GM06990 (cell line): ENCODE measurements around the gene PRR13.

Source experiments
- DNase-seq: peaks from one replicate; pipeline ENCODE4 v3.0.0-alpha.2; 2011; ENCODE audit not compliant: insufficient read length; ENCODE audit errors: extremely low read depth
- H3K27me3 ChIP-seq: replicated peaks from 2 replicates; pipeline ENCODE4 v1.6.0; 2011; ENCODE audit warnings: low read length; ENCODE audit not compliant: control insufficient read depth, insufficient read depth
- H3K36me3 ChIP-seq: 2 replicates; pipeline ENCODE4 v1.5.1; 2011; ENCODE audit warnings: low read length; ENCODE audit not compliant: control insufficient read depth, insufficient read depth
- H3K4me3 ChIP-seq: replicated peaks from 2 replicates; pipeline ENCODE4 v1.5.1; 2011; ENCODE audit warnings: low read depth, mild to moderate bottlenecking, control low read depth, low read length
- TF ChIP-seq, protein P1 (sequence below): IDR thresholded peaks from 2 replicates; pipeline ENCODE4 v1.5.1; 2011; ENCODE audit warnings: low read length, control low read depth, mild to moderate bottlenecking, inconsistent platforms; ENCODE audit not compliant: insufficient read depth, poor library complexity, severe bottlenecking

Gene PRR13

DNA sequence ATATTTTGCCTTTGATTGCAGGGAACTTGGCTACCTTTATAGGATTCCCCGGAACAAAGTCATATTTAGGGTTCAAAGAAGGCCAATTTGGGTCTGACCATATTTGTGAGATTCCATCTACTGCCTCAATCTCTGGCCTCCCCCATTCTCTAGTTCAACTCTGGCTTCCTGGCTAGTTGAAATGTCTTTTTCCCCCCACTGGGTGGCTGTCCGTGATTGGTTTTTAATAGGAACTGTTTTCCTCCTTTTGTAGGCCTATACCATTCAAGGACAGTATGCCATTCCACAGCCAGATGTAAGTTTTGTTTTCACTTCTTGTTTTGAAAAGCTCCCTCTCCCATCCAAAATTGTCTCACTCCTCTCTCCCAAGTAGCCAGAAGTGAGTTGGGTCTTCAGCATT, 24.1 kb downstream of the PRR13 start:
- Histone ChIP-seq H3K36me3 (peaks cover 60% of the 10 kb centered on the region), H3K4me3 (no peak overlapping the region), H3K27me3 (no peaks in the 10 kb centered on the region)
- no peak for DNase-seq
- TF ChIP-seq, protein P1, sequence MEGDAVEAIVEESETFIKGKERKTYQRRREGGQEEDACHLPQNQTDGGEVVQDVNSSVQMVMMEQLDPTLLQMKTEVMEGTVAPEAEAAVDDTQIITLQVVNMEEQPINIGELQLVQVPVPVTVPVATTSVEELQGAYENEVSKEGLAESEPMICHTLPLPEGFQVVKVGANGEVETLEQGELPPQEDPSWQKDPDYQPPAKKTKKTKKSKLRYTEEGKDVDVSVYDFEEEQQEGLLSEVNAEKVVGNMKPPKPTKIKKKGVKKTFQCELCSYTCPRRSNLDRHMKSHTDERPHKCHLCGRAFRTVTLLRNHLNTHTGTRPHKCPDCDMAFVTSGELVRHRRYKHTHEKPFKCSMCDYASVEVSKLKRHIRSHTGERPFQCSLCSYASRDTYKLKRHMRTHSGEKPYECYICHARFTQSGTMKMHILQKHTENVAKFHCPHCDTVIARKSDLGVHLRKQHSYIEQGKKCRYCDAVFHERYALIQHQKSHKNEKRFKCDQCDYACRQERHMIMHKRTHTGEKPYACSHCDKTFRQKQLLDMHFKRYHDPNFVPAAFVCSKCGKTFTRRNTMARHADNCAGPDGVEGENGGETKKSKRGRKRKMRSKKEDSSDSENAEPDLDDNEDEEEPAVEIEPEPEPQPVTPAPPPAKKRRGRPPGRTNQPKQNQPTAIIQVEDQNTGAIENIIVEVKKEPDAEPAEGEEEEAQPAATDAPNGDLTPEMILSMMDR: no peak

DNA sequence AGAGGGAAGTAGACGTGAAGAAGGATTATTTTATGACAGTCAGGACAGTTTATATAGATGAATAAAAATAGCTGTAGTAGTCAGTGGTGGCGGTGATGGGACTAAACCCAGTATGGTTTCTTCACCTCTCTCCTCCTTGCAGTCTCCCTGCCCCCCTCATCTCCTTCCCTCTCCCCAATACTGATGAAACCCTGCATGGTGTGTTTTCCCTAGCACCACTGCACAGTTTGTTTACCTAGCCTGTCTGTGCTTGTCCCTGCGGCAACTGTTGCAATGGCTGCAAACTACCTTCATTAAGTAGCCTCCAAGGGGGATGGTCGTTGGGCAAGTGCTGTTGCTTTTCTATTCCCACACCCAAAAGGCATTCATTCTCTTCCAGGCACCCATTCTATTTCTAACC, 25.1 kb downstream of the PRR13 start:
- TF ChIP-seq, protein P1: no peak
- no peak for DNase-seq
- Histone ChIP-seq H3K36me3 (peaks cover 56% of the 10 kb centered on the region), H3K27me3 (no peaks in the 10 kb centered on the region), H3K4me3 (no peak overlapping the region)

DNA sequence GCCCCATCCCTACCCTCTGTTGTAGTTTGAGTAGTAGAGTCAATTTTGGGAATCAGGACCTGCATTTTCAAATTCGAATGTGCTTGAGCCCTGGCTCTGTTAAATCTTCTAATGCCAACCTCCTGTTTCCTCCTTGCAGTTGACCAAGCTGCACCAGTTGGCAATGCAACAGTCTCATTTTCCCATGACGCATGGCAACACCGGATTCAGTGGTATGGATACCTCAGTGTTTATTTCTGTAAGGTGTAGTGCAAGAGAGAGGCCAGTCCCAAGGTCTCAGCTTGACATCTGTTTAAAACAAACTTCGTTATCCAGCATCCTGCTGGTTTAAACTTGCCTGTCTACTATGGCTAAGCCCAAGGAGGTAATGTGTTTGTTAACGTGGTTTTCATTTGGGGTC, 25.5 kb downstream of the PRR13 start:
- Histone ChIP-seq H3K27me3 (no peaks in the 10 kb centered on the region), H3K4me3 (no peak overlapping the region), H3K36me3 (peaks cover 59% of the 10 kb centered on the region)
- TF ChIP-seq, protein P1: no peak
- no peak for DNase-seq

DNA sequence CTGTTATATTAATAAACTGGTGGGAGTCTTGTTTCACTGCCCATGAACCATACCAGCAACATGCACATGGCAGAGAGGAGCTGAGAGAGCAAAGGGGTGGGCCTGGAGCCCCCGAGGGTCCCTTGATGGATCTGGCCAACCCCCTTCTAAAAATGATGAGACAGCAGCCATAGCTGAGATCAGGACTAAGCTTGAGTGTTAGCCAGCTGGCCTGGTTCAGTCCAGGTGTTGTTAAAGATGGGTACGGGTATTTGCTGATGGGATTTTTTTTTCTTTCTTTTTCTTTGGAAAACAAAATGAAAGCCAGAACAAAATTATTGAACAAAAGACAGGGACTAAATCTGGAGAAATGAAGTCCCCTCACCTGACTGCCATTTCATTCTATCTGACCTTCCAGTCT, 26.3 kb downstream of the PRR13 start:
- H3K27me3 ChIP-seq: no peaks in the 10 kb centered on the region
- no peak for DNase-seq
- H3K4me3 ChIP-seq: no peak overlapping the region
- peaks cover 56% of the 10 kb centered on the region for H3K36me3 ChIP-seq
- TF ChIP-seq, protein P1: no peak

DNA sequence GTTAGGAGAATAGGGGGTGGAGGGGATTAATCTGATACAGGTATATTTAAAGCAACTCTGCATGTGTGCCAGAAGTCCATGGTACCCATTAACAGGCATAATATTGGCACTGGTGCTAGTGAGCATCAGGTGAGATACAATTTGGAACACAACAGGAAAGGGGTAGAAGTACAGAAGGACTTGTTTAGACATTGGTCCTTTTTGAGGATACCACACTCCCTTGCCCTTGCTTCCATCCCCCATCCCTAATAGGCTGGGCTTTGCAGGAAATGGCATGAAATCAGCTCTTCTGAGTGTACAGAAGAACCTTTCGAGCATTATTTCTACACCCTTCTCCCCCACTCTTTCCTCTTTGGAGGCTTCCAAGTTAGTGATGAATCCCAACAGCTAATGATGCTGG, 26.7 kb downstream of the PRR13 start:
- TF ChIP-seq, protein P1: no peak
- peaks cover 53% of the 10 kb centered on the region for H3K36me3 ChIP-seq
- H3K27me3 ChIP-seq: no peaks in the 10 kb centered on the region
- no peak for DNase-seq
- H3K4me3 ChIP-seq: no peak overlapping the region

DNA sequence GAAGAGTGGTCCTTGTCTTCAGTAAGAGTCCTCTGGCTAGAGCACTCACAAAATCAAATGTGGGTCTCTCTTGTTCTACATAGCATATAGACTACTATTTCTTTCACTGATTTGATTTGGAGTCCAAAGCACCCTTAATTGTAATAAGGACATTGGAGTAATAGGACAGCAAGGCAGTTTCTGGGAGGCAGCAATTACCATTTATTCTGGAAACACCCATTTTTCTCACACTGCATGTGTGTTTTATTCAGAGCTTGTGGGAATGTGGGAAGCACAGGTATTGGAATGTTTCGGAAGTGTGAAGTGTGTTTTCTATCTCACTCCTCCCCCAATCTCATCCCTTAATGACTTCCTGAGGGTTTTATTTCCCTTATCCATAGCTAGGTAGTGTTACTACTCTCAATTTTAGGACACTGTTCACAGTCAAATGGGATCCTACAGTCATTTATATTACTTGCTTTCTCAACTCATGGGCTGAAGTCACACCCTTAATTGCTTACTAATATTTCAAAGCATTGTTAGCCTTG, 30.6 kb downstream of the PRR13 start:
- no peak overlapping the region for H3K4me3 ChIP-seq
- TF ChIP-seq, protein P1: no peak
- DNase-seq: no peak
- no peaks in the 10 kb centered on the region for H3K27me3 ChIP-seq
- H3K36me3 ChIP-seq: peaks cover 41% of the 10 kb centered on the region
